ENCODE results near the gene PSMA4. TPM values are rescaled to one million over a fixed set of nuclear protein-coding genes. Genes with fewer than 3 reads are reported as not detected.
"Not testable (repeated sequence)": the region's sequence is repeated elsewhere in the genome, so short reads cannot be mapped to it uniquely, and the experiment has no call there.

PSMA4 gene
- total RNA-seq, 1 donor = 214 TPM

- Histone ChIP-seq H4K20me1 (ENCODE audit: insufficient read depth, low read length) (no peaks in the 10 kb centered on the region), H3K4me1 (ENCODE audit: insufficient read depth, low read length) (peaks cover 11% of the 10 kb centered on the region), H3K27me3 (ENCODE audit: insufficient read depth, low read length) (no peaks in the 10 kb centered on the region), H3K4me2 (ENCODE audit: insufficient read depth, low read length) (peak within 1 kb of the TSS; percentile 89), H2AFZ (ENCODE audit: low read length) (peak within 1 kb of the TSS; percentile 94), H3K79me2 (ENCODE audit: insufficient read depth, low read length) (no peaks in the 10 kb centered on the region), H3K36me3 (ENCODE audit: insufficient read depth, low read length) (no peaks in the 10 kb centered on the region), H3K9me3 (ENCODE audit: low read depth, low read length) (no peaks in the 10 kb centered on the region), H3K27ac (ENCODE audit: low read depth, low read length) (peak within 1 kb of the TSS; percentile 54), H3K4me3 (ENCODE audit: insufficient read depth, low read length) (peak within 1 kb of the TSS; percentile 86)
- peak; percentile 99 for DNase-seq (ENCODE audit: insufficient read length, low spot score, missing footprints)
- no peak for TF ChIP-seq CTCF (IDR thresholded peaks at IDR 0.05; ENCODE audit: extremely low read depth, low read depth, low read length)
Measured at GRCh38 chr15:78506971-78507830, 33.0 kb upstream of the PSMA4 start, which contains the start of gene HYKK. HYKK (plus strand) TSS chr15:78507577; CDS start chr15:78513089, 5,512 bp downstream.

GRCh38 chr15:78507831-78508160, 32.4 kb upstream of the PSMA4 start:
- Histone ChIP-seq H2AFZ (ENCODE audit: low read length) (peak overlapping the region; percentile 94), H3K4me1 (ENCODE audit: insufficient read depth, low read length) (peaks cover 11% of the 10 kb centered on the region), H3K9me3 (ENCODE audit: low read depth, low read length) (no peaks in the 10 kb centered on the region), H3K4me3 (ENCODE audit: insufficient read depth, low read length) (peak overlapping the region; percentile 86), H3K4me2 (ENCODE audit: insufficient read depth, low read length) (peak overlapping the region; percentile 89), H3K27me3 (ENCODE audit: insufficient read depth, low read length) (no peaks in the 10 kb centered on the region), H4K20me1 (ENCODE audit: insufficient read depth, low read length) (no peaks in the 10 kb centered on the region), H3K79me2 (ENCODE audit: insufficient read depth, low read length) (no peaks in the 10 kb centered on the region), H3K36me3 (ENCODE audit: insufficient read depth, low read length) (no peaks in the 10 kb centered on the region), H3K27ac (ENCODE audit: low read depth, low read length) (peak overlapping the region; percentile 54)
- peak; percentile 88 for DNase-seq (ENCODE audit: insufficient read length, low spot score, missing footprints)
- no peak for TF ChIP-seq CTCF (IDR thresholded peaks at IDR 0.05; ENCODE audit: extremely low read depth, low read depth, low read length)

DNA sequence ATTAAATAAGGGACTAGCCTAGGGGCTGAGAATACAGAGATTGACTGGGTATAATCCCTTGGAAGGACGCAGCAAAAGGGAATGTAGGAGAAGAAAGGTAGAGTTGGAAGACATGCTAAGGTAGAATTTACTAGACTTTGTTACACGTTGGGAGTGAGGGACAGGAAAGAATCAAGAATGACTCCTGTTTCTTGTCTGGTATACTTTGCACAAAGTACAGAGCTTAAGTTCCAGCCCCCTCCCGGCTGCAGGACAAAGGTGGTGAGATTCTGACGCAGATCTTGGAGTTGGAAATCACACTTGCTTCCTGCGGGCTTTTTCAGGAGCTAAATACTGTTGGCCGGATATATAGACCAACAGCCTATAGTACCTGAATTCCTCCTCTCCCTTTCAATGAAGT, 32.0 kb upstream of the PSMA4 start:
- Histone ChIP-seq H3K27me3 (ENCODE audit: insufficient read depth, low read length) (no peaks in the 10 kb centered on the region), H3K79me2 (ENCODE audit: insufficient read depth, low read length) (no peaks in the 10 kb centered on the region), H3K4me3 (ENCODE audit: insufficient read depth, low read length) (peak overlapping the region; percentile 86), H3K36me3 (ENCODE audit: insufficient read depth, low read length) (no peaks in the 10 kb centered on the region), H3K27ac (ENCODE audit: low read depth, low read length) (no peak overlapping the region), H2AFZ (ENCODE audit: low read length) (peak overlapping the region; percentile 94), H3K4me1 (ENCODE audit: insufficient read depth, low read length) (peaks cover 11% of the 10 kb centered on the region), H3K9me3 (ENCODE audit: low read depth, low read length) (no peaks in the 10 kb centered on the region), H3K4me2 (ENCODE audit: insufficient read depth, low read length) (peak overlapping the region; percentile 89), H4K20me1 (ENCODE audit: insufficient read depth, low read length) (no peaks in the 10 kb centered on the region)
- no peak for TF ChIP-seq CTCF (IDR thresholded peaks at IDR 0.05; ENCODE audit: extremely low read depth, low read depth, low read length)
- DNase-seq (ENCODE audit: insufficient read length, low spot score, missing footprints) = no peak

DNA sequence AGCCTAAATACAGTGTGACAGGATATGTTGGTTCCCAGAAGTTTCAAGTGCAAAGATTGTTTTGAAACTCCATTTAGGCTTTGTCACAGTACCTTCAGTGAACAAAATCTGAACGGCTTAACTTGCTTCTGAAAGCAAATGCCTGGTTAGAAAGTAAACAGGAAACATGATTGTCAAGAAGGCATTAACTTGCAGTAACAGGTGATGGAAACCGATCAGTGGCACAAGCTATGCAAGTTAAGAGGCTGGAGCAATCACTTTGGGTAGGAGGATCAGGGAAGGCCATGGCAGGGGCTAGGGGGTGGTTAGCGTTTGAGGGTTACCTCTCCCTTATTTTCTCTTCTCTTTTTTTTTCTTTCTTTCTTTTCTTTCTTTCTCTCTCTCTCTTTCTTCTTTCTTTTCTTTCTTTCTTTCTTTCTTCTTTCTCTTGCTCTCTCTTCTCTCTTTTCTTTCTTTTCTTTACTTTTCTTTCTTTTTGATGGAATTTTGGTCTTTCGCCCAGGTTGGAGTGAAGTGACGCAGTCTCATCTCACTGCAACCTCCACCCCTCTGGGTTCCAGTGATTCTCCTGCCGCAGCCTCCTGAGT, 30.4 kb upstream of the PSMA4 start:
- H3K27ac ChIP-seq (ENCODE audit: low read depth, low read length) = no peak overlapping the region
- DNase-seq (ENCODE audit: insufficient read length, low spot score, missing footprints) = no peak
- H3K27me3 ChIP-seq (ENCODE audit: insufficient read depth, low read length) = no peaks in the 10 kb centered on the region
- no peaks in the 10 kb centered on the region for H3K36me3 ChIP-seq (ENCODE audit: insufficient read depth, low read length)
- H4K20me1 ChIP-seq (ENCODE audit: insufficient read depth, low read length) = no peaks in the 10 kb centered on the region
- no peak overlapping the region for H2AFZ ChIP-seq (ENCODE audit: low read length)
- peaks cover 11% of the 10 kb centered on the region for H3K4me1 ChIP-seq (ENCODE audit: insufficient read depth, low read length)
- no peaks in the 10 kb centered on the region for H3K9me3 ChIP-seq (ENCODE audit: low read depth, low read length)
- H3K79me2 ChIP-seq (ENCODE audit: insufficient read depth, low read length) = no peaks in the 10 kb centered on the region
- H3K4me3 ChIP-seq (ENCODE audit: insufficient read depth, low read length) = no peak overlapping the region
- H3K4me2 ChIP-seq (ENCODE audit: insufficient read depth, low read length) = no peak overlapping the region
- no peak for TF ChIP-seq CTCF (IDR thresholded peaks at IDR 0.05; ENCODE audit: extremely low read depth, low read depth, low read length)

- H4K20me1 ChIP-seq (ENCODE audit: insufficient read depth, low read length); H3K27me3 ChIP-seq (ENCODE audit: insufficient read depth, low read length); H3K27ac ChIP-seq (ENCODE audit: low read depth, low read length); H2AFZ ChIP-seq (ENCODE audit: low read length); H3K4me2 ChIP-seq (ENCODE audit: insufficient read depth, low read length); H3K9me3 ChIP-seq (ENCODE audit: low read depth, low read length); H3K36me3 ChIP-seq (ENCODE audit: insufficient read depth, low read length); H3K4me1 ChIP-seq (ENCODE audit: insufficient read depth, low read length); H3K4me3 ChIP-seq (ENCODE audit: insufficient read depth, low read length); DNase-seq (ENCODE audit: insufficient read length, low spot score, missing footprints); H3K79me2 ChIP-seq (ENCODE audit: insufficient read depth, low read length): not testable (repeated sequence)
Measured at GRCh38 chr15:78520035-78520434, 20.2 kb upstream of the PSMA4 start.

All from osteoblast (primary cell).